Activated CD4-positive, alpha-beta T cell treated with anti-CD3 and anti-CD28 coated beads for 24 hours (primary cell): ENCODE results near the gene RASD2.

ENCODE experiments used
- DNase-seq, 2 donors: peaks; one replicate each; pipeline ENCODE4 v3.0.0-alpha.2; 2020; ENCODE audit warnings: low read depth in 2 of 2

RASD2 gene

DNA sequence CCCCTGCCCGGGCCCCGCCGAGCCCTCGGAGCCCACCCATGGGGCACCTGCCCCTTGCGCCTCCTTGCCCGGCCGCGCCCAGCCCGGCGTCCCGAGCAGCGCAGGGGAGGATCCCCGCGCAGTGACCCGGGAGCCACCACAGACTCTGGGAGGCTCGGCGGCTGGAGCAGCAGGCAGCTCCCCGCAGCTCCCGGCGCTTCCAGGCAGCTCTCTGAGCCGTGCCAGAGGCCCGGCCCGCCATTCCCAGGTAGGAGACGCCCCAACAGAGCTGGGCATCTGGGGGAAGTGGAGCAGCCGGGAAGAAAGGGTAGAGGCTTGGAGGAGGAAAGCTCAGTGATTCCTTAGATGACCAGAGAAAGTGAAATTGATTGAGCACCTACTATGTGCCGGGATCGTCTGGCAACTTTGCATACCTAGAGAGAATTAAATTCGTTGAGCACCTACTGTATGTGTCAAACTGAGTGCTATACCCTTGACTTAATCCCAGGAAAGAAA is 670 bp downstream of the RASD2 start:
- no peak for DNase-seq

DNA sequence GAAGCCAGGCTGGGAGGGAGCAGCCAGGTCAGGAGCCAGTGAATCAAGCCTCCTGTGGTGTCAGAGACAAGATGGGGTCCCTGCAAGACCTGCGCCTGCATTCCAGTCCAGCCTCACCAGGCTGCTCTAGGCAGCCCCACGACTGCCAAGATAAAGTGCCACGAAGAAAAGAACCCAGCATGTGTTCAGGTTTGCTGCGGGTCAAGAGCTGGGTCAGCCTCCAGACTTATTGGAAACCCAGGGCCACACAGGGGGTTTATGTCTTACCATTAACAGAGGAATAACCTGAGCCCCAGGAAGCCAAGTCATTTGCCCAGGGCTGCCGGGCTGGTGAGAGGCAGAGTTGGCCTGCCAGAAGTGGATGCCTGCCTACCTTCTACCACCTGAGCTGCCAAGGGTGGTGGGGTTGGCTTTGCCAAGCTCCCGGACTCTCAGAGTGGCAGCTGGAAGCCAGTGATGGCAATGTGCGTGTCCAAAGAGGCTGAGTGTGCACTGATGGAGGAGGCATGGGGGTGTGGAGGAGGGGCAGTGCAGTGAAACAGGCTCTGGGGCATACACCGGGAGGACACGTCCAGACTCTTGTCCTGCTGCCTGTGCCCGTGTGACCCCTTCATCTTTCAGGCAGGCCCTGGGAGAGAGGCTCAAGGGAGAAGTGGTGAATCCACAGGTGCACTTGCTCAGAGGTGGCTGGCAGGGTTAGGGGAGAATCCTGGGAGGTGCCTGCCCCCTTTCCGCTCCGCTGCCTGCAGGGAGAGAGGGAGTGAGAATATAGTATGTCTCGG is 1.7 kb downstream of the RASD2 start:
- DNase-seq, result no peak

DNA sequence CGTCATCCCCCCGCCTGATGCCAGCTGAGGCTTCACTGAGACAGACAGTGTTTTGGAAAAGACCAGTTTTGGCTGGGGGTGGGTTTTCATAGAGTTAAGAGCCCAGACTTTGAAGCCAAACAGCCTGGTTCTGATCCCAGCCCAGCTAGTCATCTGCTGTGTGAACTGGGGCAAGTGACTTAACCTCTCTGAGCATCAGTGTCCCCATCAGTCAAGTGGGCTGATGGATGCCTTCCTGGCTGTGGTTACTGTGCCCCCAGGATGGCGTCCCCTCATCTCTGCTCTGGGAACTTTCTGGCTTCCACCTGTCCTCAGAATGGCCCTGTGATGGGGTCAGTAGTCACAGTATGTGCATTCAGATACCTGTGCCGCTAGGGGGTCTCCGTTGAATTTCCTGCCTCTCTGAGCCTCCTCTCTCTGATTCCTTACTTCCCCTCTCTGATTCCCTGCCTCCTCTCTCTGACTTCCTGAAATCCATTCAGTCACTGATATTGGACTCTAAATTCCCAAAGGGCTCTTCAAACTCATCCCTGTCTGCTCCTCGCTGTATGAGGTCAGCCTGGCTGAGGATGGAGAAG is 2.4 kb downstream of the RASD2 start:
- DNase-seq, result no peak

DNA sequence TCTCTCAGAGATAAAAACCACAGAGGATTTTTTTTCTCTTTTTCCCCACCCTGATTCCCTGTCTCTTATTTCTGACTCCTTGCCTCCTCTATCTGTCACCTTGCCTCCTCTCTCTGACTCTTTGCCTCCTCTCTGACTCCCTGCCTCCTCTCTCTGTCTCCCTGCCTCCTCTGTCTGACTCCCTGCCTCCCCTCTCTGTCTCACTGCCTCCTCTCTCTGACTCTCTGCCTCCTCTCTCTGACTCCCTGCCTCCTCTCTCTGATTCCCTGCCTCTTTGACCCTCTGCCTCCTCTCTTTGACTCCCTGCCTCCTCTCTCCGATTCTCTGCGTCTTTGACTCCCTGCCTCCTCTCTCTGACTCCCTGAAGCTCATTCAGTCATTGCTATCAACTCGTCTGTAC is 3.1 kb downstream of the RASD2 start:
- DNase-seq, result no peak

DNA sequence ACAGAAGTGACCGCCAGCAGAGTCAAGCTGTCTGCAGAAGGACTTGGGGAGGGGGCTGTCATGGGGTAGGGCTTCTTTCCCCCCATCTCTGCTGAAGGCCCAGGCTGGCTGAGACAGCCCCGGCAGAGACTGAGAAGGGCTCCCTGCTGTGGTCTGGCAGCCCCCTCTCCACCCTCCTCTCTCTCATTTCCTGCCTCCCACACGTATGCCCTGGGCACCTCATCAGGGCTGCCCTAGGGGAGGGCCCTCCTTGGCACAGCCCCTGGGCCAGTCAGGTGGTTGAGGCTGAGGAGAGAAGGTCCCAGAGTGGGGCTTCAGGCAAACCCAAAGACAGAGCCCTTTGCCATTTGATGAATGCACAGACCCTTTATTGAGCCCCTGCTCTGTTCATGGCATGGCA is 3.6 kb downstream of the RASD2 start:
- DNase-seq, result no peak

DNA sequence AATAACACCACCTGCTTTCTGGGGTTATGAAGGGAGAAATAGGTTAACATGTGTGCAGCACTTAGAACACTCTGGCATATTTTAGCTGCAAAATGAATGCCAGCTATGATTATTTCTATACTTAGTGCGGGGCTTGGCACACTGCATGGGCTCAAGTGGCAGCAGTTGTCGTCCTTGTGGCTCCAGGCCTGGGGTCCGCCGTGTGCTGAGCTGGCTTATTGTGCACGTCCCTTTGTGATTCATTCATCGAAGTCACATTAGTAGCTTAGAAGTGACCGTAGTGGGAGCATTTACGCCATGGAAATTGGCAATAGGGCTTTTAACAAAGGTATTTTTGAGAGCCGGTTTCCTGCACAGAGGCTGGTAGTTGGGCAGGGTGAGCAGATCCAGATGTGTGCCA is 4.2 kb downstream of the RASD2 start:
- no peak for DNase-seq

DNA sequence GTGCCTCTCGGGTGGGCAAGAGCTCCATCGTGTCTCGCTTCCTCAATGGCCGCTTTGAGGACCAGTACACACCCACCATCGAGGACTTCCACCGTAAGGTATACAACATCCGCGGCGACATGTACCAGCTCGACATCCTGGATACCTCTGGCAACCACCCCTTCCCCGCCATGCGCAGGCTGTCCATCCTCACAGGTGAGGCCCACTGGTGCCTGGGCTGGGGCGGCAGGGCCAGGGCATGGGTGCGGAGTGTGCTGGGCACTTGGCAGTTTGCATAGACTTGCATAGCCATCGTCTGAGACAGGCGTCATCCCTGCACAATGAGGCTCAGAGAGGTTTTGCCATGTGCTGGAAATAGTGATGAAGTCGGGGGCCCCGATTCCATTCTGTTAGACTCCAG is 6.3 kb downstream of the RASD2 start:
- DNase-seq, result no peak

DNA sequence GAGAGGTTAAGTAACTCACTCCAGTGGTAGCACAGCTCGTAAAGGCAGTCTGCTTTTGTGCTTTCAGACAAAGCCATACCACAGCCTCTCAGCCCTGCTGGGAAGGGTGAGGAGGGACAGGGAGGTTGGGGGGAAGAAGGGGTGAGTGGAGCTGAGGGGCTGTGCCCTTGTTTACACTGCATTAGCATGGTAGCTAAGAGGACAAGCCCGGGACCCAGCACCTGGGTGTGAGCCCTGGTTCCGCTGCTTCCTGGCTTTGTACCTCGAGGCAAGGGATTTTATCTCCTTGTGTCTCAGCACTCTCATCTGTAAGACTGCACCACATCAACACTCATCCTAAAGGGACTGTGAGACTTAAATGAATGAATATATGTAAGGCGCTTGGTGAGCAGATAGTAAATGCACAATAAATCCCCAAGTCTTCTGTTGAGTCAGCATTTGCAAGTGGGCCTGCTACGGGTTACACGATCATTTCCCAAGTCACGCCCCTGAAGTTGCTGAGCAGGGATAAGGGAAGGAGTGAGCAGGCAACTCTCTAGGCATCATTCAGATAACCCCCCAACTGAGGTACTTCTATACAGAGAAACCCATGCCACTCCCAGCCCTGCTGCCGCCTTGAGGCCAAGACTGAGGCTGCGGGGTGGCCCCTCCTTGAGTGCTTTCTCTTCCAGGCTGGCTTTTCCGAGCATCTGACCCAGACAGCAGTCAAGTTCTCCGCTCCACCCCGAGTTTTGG is 7.5 kb downstream of the RASD2 start:
- no peak for DNase-seq

DNA sequence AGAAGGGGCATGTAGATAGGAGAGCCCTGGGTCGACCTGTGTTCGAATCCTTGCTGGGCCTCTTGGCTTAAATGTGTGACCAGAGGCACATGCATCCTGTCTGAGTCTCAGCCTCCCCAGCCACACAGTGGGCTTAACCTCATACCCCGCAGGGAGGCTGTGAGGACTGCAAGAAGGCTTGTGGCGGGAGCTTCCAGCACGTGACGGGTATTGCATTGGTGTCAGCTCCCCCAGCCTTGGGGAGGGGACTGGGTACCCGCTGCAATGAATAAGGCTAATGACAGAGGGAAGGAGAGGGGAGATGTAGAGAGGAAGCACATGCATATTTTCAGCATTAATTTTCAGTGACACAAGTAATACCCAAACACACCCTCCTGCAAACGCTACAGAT is 8.1 kb downstream of the RASD2 start:
- no peak for DNase-seq

DNA sequence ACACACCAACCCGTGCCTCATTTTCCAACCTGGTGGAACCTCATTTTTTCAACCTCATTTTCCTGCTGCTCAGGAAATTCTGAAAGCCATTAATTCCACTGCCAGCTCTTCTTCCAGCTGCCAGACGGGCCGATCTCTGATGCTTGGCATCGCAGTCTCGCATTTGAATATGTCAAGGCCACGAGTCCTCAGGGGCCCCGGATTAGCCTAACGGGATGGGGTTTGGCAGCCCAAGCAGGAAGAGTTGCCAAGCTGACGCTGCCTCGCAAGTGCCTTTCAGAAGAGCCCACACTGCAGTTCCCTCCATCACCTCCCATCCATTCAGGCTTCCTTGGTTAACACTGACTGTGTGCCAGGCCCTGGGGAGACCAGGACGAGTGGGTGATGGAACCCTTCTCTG is 8.7 kb downstream of the RASD2 start:
- no peak for DNase-seq

DNA sequence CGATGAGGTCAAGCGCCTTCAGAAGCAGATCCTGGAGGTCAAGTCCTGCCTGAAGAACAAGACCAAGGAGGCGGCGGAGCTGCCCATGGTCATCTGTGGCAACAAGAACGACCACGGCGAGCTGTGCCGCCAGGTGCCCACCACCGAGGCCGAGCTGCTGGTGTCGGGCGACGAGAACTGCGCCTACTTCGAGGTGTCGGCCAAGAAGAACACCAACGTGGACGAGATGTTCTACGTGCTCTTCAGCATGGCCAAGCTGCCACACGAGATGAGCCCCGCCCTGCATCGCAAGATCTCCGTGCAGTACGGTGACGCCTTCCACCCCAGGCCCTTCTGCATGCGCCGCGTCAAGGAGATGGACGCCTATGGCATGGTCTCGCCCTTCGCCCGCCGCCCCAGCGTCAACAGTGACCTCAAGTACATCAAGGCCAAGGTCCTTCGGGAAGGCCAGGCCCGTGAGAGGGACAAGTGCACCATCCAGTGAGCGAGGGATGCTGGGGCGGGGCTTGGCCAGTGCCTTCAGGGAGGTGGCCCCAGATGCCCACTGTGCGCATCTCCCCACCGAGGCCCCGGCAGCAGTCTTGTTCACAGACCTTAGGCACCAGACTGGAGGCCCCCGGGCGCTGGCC is 11.0 kb downstream of the RASD2 start:
- no peak for DNase-seq

DNA sequence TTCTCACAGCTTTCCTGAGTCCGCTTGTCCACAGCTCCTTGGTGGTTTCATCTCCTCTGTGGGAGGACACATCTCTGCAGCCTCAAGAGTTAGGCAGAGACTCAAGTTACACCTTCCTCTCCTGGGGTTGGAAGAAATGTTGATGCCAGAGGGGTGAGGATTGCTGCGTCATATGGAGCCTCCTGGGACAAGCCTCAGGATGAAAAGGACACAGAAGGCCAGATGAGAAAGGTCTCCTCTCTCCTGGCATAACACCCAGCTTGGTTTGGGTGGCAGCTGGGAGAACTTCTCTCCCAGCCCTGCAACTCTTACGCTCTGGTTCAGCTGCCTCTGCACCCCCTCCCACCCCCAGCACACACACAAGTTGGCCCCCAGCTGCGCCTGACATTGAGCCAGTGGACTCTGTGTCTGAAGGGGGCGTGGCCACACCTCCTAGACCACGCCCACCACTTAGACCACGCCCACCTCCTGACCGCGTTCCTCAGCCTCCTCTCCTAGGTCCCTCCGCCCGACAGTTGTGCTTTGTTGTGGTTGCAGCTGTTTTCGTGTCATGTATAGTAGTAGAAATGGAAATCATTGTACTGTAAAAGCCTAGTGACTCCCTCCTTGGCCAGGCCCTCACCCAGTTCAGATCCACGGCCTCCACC is 11.7 kb downstream of the RASD2 start:
- peak; percentile 70 to 81 for DNase-seq

DNA sequence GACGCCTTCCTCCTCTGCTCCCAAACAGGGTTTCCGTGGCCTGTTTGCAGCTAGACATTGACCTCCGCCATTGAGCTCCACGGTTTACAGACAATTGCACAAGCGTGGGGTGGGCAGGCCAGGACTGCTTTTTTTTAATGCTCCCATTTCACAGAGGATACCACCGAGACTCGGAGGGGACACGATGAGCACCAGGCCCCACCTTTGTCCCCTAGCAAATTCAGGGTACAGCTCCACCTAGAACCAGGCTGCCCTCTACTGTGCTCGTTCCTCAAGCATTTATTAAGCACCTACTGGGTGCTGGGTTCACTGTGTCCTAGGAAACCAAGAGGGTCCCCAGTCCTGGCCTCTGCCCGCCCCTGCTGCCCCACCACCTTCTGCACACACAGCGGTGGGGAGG is 12.2 kb downstream of the RASD2 start:
- no peak for DNase-seq

DNA sequence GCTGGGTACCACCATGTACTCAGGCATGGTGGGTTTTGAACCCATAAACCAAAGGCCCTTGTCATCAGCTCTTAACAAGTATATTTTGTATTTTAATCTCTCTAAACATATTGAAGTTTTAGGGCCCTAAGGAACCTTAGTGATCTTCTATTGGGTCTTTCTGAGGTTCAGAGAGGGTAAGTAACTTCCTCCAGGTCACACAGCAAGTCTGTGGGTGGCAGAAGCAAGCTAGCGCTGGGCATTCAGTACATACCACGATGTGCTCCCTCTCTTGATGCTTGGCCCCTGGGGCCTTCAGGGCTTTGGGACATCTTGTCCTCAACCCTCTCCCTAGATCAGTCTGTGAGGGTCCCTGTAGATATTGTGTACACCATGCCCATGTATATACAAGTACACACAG is 12.7 kb downstream of the RASD2 start:
- DNase-seq, result no peak

DNA sequence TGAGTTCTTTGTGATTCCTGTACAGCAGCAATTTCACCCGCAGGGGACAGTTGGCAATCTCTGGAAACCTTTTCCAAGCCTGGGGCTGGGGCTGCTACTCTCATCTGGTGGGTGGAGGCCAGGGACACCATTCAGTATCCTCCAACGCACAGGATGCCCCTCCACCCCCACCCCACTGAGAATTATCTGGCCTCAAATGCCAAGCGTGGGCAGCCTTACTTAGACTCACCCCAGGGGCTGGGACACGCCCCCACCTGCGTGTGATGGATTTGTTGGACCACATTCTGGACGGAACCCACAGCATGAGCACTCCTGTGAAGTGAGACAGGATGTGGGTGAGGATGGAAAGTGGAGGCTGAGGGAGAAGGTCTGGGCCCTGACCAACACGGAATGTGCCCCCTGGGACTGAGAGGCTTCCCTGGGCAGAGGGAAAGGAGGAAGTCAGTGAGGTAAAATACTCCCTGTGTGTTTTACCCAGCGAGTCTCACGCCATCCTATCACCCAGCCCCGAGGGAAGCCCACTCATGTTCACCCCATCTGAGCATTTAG is 13.7 kb downstream of the RASD2 start:
- no peak for DNase-seq

DNA sequence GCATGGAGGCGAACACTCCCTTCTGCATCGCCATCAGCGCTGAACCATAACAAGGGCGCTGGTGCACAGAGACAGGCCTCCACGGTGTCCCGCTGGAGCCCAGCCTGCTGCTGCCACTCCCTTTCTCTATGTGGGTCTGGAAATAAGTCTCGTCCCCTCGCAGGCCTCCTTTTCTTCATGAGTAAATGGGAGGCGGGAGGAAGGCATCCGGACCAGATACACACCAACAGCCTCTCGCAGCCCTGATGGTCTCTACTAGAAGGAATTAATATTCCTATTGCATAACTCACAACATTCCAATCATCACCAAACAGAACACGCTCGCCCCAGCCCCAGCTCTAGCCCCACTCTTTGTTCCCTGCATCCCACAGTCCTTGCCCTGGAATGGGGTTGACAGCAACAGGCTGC is 14.9 kb downstream of the RASD2 start:
- DNase-seq, result no peak

DNA sequence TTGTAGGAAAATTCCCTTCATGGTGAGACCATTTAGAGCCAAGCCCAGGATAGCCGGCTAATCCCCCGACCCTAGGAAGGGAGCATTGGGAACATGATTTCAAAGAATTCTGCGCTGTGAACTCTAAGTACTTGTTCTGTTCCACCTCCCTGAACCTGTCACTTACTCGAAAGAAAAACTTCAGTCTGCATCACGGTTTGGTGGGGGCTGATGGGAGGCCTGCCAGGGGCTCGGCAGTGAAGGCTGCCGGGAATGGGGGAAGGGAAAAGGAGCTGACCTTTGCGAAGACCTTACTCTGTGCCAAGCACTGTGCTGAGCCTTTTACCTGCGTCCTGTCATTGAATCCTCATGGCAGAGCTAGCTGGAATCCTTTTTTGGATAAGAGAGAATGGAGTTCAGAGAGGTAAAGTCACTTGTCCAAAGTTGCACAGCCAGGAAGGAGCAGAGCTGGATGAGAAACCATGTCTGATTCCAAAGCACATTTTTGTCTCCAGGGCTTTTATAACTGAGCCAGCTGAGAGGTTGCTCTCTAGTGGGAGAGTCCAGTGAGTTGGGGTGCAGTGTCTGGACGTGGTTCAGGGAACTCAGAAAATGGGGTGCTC is 15.4 kb downstream of the RASD2 start:
- no peak for DNase-seq

DNA sequence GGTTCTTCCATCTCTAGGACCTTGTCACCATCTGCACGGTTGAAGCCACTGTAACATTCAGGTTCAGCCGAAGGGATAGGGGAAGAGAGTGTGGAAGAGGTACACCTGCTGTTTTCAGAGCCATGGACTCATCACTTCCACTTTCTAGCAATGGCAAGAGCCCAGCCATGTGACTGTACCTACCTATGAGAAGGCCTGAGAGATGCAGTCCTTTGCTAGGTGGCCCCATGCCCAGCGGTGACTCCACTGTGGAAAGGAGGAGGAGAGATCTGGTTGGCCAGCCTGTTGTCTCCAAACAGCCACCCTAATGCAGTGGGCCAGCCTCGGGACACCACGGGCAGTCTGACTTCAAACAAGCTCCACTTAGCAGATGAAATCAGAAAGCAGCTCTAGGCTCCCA is 16.0 kb downstream of the RASD2 start:
- DNase-seq, result no peak

DNA sequence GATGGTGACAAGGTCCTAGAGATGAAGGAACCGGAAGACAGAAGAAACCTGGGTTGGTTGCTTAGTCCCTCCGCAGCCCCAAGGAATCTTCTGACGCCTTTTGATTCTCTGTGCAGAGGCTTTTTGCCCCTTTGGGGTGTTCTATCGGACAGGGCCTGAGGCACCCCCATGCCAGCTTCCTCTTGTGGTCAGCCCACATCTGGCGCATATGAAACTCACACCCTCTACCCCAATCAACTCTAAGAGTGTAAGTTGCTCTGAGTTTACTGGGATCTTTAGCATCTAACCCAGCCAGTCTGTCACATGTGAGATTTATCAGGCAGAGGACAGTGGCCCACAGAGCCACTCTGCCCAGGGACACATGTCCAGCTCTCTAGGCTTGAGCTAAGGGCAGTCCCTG is 17.4 kb downstream of the RASD2 start:
- DNase-seq, result no peak

DNA sequence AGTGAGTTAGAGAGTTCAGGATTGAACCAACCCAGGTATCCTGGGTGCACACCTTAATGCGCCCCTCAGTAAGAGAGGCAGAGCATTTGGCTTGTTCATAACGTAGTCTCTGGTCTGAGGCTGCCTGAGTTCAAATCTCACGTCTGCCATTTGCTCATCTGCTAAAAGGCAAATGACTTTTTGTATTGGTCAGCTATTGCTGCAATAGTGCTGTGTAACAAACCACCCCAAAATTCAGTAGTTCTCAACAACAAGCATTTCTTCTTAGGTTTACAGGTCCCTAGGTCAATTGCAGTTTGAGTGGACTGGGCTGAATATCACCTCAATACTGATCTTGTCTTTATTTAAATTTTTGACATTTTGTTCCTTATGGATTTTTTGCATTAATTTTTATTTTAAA is 18.1 kb downstream of the RASD2 start:
- no peak for DNase-seq

DNA sequence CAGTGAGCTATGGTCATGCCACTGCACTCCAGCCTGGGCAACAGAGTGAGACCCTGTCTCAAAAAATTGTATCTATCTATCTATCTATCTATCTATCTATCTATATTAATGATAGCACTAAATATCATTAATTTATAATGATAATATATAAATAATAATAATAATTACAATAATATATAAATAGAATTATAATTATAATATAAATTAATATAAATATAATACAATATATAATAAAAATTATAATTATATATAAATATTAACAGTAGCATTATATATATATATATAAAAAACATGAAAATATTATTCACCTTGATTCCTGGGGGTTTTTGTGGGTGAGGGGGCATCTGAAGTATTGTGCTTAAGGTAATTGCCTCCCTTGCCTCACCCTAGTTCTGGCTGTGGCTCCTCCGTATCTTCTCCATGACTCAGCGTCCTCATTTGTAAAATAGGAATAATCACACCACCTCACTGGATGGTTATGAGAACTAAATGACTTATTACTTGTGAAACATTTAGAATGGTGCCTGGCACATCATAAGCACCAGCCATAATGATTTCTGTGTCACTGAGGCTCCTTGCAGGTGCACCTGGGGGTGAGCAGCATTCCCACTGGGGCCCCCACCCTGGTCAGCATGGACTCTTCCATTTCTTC is 18.8 kb downstream of the RASD2 start:
- no peak for DNase-seq
